ENCODE results near the gene DOK6.
A peak's percentile ranks its signal among the peaks of the same experiment; 100 is the strongest.

The DOK6 gene

DNA sequence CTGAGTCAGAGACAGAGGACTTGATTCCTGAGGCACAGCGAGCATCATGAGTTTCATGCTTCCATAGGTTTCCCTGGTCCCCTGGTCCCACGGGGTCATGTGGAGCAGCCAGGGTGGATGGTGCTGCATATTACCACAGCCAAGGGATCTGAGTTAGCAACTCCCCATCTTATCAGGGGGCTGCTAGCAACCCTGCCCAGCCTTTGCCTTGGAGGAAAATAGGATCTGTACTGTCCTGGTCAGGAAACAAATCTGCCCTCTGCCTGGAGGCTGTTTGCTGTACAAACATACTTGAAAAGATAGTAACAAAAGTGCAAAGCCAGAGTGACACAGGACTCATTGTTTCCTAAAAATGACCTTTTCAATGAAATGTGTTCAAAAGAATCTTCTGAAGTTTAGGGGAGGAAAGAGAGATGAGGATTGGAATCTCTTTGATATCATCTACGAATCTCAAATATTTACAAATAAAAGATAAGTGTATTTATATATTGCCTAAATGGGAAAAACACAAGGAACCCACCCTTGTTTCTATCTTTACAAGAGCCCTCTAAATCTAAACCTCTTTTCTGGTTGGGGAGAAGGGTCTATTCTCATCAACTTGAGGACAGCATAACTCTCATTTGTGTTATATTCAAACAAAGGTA lies 352.2 kb downstream of the DOK6 start:
- DNase-seq (ENCODE audit: low spot score): no peak

DNA sequence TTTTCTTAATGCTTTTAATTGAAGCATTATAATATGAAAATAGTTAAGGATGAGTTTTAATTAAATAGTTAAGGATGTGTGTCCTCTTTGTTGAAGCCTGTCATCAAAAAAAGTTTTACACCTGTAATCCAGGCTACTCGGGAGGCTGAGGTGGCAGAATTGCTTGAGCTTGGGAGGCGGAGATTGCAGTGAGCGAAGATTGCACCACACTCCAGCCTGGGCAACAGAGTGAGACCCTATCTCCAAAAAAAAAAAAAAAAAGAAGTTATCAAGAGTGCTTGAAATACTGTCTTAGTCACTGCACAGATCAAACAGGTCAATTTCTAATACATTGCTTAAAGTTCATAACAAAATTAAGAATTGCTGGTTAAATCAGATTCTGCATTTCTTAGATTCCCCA lies 353.4 kb downstream of the DOK6 start:
- no peak for DNase-seq (ENCODE audit: low spot score)

DNA sequence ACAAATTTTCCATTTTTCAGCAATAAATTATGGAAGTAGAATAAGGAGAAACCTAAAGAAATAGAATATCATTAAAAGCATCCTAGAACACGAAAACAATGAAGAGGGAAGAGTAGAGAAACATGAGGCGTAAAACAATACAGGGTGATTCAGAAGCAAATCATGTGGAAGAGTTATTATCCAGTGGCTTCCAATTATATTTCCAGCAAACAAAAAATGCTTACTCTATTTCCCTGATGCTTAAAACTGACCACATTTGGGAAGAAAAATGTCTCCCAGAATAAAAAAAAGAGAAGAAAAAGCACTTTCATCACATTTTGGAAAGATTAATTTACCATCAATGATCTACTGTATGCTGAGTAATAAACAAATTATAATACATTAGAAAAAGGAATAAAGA lies 354.4 kb downstream of the DOK6 start:
- no peak for DNase-seq (ENCODE audit: low spot score)

DNA sequence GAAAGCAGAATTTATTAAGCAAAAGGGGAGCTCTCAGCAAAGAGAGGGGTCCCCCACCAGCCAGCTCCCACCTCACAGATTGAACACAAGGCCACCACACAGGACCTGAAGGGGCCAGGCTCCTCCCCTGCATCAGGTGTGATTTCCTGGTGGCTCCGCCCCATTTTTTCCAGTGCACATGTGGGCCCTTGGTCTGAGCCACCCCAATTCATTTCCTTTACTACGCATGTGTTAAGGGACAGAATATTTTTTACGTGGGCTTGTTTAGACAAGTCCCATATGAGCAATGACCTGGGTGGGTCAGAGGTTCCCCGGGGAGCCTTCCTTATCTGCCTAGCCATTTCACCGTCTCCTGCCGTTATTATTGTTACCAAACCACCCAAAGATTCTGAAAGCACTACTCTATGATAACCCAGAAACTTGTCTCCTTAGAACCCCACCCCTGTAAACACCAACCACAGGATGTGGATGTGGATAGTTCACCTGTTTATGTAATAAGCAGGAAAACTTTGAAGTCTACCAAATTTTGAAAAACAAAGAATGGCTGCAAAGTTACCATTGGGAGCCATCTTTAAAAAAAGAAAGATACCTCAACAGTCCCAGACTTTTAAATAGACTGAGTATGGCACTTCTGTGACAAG lies 355.3 kb downstream of the DOK6 start:
- DNase-seq (ENCODE audit: low spot score): no peak

DNA sequence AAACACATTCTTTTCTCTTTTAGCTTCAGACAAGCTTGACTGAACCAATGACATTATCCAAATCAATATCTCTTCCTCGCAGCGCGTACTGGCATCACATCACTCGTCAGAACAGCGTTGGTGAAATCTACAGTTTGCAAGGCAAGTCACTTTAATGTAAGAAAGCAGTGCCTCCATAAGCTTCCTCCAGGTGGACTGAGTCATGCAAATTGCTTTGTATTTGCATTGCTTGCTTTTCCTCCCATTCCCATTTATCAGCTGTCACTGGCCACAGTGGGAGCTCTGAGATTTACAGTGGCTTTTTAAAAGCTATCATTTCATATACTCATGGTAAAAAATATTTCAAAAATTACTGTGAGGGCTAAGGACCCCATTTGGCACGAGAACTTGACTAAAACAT lies 357.0 kb downstream of the DOK6 start:
- no peak for DNase-seq (ENCODE audit: low spot score)

DNA sequence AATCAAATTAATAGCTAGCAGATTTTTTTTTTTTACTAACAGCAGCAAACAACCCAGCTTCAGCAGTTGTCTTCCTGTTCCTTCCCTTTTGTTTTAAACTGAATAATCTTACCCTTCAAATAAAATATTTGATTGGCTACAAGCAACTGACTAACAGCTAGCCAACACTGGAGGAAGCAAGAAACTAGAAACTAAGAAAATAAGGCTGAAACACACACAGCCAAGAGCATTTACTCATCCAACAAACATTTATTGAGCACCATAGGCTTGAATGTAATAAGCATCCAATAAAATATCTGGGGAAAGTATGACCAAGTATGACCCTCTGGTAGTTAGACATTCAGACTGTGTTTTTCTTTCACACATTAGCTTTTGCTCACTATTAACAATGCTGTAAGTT lies 357.8 kb downstream of the DOK6 start:
- peak; percentile 39 for DNase-seq (ENCODE audit: low spot score)

DNA sequence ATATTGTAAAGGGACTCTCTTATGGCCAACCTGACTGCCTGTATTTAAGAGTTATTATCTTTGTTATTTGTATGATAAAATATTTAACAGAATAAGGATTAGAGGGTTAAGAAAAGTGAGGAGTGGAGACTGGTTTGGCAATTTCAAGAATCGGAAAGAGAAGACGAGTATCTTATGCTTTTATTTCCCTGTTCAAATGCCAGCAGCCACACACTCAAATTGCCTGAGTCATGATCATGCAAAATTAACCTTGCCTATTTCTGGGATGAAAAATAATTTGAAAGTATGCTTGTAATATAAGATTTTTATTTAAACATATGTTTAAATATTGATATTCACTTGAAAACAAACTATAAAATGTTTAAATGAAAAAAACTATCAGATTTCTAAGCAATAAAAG lies 358.4 kb downstream of the DOK6 start:
- peak; percentile 26 for DNase-seq (ENCODE audit: low spot score)

DNA sequence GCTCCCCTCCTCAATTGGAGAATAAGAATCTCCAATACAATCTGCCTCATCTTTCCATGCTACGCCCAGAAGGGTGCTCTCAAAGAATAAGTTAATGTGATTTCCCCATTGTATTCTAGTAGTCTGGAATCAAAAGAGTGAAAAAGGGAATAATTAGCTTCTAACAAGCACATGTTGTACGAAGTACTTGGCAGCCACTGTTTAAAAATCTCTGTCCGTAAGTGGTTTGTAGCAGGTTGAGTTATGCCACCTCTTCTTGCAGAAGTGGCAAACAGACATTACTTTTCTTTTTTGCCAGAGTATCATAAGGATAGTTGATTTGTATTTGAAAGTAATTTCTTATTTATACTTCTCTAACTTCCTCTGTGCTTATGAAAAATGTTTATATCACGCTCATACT lies 362.3 kb downstream of the DOK6 start:
- DNase-seq (ENCODE audit: low spot score): no peak

DNA sequence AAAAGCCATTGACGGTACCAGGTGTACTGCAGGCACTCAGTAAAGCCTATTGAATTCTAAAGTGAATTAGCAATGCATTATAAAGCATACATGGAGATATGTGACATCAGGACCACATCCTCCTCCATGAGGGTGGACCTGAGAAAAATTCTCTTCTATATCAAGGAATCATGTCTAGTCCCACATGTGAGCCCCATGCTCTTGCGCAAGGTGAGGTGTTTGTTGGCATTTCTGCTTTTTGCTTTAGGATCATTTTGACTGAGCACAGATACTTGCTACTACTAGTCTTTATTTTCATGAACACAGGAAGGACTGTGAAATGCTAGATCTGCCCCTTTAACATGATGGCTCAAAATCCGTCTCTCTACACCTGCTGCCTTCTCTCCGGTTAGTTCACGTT lies 363.1 kb downstream of the DOK6 start:
- DNase-seq (ENCODE audit: low spot score): no peak

DNA sequence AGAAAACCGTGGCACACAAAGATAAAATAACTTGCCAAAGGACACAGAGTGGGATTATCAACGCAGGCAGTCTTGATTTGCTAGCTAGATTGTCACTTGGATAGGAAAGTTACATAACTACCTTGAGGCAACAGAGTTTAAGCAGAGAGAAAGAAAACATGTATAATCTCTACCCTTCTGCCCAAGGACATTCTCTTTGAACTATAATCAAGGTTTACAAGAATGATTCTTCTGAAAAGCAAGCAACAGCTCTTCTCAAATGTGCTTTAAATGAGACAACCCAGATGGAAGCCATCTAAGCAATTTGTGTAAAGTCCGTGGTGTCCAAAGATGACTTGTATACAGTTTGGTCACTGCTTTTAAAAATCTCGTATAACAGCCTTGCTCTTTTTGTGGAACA lies 369.6 kb downstream of the DOK6 start:
- no peak for DNase-seq (ENCODE audit: low spot score)

DNA sequence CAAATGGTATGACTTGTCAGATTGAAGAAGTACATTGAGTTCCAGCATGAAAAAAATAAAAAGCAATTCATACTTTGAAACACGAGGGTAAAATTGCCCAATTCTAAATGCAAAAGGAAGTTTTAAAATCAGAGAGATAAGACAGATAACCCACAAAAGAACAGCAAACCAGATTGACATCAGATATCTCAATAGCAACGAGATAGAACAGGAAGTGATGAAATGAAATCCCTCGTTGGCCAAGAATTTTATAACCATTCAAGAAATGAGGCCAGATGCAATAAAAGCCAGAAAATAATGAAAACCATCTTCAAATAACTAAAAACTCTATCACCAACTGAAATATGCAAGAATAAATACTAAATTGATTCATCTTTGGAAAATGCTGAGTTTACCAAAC lies 374.1 kb downstream of the DOK6 start:
- no peak for DNase-seq (ENCODE audit: low spot score)

DNA sequence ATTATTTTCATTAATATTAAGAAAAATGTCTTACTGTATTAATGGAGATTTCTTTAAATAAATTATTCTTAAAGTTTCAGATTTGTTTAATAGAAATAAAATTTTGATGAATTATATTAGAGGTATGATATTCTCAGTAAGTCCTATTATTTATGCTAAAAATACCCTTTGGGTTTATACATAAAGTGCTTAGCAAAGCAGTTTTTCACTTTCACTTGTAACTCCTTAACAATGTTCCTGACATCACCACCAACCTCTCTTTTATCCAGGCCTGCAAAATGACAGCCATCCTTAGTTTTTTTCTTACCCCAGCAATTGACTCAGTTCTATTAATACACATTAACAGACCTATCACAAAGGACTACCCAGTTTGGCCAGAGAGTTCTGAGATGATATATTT lies 376.6 kb downstream of the DOK6 start:
- no peak for DNase-seq (ENCODE audit: low spot score)

DNA sequence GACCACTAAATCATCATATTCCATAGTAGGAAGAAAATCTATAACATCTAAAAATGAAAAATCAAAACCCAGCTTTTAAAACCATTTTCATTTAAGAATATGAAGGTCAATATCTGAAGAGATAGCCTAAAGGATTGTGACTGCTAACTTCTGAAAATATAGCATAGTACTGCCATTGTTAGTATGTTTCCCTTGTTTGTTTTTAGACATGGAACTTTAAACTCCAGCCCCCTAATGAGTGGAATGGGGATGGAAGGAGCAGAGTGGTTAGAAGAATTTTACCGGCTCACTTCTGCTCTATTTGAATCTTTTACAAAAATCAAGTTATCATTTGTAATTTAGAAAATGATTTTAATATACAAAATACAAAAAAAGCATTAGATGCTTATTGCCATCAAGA lies 378.0 kb downstream of the DOK6 start:
- no peak for DNase-seq (ENCODE audit: low spot score)

DNA sequence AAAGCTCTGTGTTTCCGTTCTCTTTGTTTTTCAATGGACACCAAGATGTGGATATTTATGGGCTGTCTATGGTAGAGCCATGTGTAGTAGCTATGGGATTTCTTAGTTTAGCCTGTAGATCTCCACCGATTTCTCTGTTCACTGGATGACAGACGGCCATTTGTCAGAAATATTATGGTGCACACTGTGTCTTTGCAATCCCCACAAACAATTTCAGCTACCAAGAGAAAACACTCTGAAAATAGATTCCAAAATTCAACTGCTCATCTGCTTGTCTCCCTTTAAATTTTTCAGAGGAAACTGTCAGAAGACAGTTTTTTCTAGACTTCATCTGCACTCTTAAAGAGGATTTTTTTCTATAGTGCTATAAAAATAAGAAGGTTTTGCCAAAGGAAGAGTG lies 380.2 kb downstream of the DOK6 start:
- no peak for DNase-seq (ENCODE audit: low spot score)

DNA sequence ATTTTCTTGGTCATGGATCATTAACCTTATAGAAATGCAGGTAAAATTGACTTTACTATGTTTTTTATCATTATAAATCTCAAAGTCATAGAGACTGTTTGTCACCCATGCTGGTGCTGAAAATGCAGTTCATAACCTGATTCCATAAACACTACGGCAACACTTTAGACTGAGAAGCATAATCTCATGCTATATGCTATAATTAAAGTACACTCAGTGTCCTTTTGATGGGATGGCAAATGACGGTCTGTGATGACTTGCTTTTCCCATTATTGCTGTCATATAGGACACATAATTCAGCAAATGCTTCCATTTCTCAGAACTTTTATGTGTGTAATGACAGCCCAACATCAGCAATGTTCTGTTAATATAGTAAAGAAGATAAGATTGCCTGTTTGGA lies 384.1 kb downstream of the DOK6 start:
- DNase-seq (ENCODE audit: low spot score): no peak

DNA sequence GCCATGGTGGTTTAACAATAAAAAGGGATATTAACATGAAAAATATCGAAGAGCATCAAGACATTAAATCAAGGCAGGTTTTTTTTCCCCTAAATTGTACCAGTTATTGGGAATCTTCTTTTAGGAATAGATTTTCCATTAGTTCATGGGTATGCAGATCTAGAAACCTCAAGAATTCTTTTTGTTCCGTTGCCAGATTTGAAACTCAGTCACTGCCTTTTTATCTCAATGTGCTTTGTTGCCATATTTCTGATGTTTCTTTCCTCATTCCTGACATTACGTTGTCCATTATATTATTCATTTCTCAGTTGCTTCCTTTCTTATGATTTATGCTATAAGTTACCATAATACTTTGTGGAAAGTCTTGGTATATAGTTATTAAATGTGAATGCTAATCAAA lies 384.8 kb downstream of the DOK6 start:
- peak; percentile 4 for DNase-seq (ENCODE audit: low spot score)

DNA sequence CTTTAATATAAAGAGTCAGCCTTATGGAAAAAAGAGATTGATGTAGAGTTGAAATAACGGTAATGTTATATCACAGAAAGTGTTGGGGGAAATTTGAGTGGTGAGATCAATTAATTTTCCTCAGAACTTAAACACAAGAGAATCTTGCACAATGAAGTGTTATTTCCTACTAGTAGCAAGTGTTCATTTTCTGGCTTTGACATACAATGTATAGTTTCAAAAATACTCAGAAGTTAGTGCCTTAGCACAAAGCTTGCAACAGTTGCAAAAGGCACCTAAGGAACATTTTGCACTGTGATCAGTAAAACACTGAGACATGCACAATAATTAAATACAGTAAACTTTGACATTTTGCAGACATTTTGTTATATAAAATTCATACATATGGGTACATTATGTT lies 385.7 kb downstream of the DOK6 start:
- DNase-seq (ENCODE audit: low spot score): no peak

DNA sequence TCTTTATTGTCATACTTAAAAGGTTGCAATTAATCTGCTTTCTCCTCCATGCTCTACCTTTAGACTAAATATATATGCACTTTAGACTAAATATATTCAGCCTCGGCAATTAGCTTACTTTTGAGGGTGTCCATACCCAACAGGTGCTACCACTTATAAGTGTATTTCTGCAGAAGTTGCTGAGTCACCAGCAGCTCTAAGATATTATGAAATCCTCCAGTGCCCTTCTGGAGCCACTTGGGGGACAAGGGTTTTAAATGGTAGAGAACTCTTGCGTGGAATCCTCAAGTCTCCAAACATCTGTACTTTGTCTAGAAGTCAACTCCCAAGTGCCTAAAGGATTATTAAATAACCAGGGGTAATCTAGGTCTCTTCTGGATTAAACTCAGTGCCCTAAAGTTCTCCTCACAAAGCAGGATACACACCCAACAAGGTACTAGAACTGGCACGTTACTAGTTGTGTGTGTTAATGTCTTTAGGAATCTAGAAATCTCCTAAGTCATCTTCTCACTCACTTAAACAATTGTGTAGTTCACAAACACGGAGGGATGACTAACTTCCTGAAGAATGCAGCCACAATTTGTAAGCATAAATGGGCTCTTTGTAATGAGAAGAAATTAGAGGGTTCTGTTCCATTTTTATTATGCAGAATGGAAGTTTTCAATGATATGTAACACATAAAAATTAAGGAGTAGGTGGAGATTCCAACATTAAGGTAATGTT lies 387.3 kb downstream of the DOK6 start:
- peak; percentile 28 for DNase-seq (ENCODE audit: low spot score)

DNA sequence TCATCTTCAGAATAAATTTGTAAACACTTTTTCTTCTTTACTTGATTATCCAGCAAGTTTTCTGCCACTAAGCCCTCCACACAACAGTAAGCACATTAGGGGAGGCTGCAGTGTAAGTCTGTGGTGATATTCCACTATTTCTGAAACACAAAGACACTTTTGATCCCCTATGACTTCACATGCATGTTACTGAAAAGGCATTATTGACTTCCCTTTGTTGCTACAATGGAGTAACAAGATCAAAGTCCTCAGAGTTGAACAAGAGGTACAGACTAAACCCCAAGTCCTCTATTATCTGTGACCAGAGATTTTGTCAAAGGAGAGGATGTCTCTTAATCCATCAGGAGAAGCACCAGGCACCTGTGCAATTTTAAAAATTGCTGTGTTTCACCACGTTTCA lies 389.1 kb downstream of the DOK6 start:
- DNase-seq (ENCODE audit: low spot score): no peak

DNA sequence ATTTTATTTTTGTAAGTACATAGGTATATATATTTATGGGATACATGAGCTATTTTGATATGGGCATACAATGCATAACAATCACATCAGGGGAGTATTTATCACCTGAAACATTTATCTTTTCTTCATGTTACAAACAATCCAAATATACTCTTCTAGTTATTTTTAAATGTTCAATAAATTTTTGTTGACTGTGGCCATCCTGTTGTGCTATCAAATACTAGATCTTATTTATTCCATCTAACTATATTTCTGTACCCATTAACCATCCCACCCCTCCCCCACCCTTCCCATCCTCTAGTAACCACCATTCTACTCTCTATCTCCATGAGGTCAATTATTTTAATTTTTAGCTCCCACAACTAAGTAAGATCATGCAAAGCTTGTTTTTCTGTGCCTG lies 390.0 kb downstream of the DOK6 start:
- no peak for DNase-seq (ENCODE audit: low spot score)

DNA sequence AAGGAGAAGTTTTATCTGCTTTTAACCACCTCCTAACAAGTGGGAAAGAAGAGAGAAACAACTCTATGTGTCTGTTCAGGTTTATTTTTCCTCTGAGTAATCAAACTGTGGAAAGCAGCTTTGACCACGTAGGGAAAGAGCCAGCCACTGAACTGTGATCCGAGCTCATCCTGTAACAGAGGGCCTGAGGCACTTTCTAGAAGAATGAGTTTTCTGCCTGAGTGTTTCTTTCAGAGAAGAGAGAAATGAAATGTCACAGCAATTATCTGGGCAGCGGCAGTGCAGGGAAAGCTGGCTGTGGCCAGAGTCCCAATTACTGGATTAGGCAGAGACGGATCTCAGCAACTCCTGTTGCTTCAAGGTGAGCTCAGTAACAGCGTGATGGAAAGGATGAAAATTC lies 395.1 kb downstream of the DOK6 start:
- DNase-seq (ENCODE audit: low spot score): no peak

DNA sequence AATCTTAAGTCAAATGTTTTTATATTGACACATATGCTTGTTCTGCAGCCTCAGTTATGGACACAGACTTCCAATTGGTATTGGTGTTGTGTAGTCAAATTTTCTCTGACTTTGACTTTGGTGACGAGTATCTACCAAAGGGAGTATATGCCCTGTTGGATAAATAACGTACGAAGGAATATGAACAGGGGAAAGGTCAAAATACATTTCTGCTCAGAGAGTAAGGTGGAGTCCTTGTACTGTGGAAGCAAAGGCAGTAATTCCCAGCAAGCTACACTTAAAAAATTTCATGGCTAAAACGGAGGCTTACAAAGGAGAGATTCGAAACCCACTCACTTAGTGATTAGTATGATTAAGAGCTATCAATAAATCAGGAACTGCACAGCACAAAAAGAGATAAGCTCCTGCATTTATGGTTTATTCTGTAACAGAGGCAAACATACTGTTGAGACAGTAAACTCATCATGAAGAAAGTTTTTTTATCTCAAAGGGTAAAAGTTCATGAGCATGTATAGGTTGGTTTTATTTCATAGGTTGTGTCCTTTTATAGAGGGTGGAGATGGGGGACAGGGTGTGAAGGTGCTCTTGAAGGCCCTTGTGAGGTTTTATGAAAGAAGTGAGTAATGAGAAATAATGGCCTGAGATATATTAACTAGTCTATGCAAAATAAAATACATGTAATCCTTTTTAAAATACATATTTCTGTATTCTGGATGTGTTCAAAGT lies 404.3 kb downstream of the DOK6 start:
- DNase-seq (ENCODE audit: low spot score): no peak

DNA sequence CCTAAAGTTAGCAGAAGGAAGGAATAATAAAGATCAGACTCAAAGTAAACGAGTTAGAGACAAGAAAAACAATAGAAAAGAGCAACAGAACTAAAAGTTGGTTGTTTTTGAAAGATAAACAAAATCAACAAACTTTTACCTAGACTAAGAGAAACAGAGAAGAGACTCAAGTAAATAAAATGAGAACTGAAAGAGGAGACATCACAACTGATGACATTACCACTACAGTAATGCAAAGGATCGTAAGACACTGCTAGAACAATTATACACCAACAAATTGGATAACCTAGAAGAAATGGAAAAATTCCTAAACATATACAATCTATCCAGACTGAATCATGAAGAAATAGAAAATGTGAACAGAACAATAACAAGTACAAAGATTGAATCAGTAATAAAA lies 407.7 kb downstream of the DOK6 start:
- DNase-seq (ENCODE audit: low spot score): no peak

Measured in GM03348 (cell line).